ENCODE results near the gene LMO1. TPM values are rescaled to one million over a fixed set of nuclear protein-coding genes. Genes with fewer than 3 reads are reported as not detected.

Gene LMO1
- total and polyA plus RNA-seq, 2 of the 8 experiments (the other 6 are each of a cell fraction or from before 2014, with no cell fraction given), result 0.17 TPM; not detected in 1

DNA sequence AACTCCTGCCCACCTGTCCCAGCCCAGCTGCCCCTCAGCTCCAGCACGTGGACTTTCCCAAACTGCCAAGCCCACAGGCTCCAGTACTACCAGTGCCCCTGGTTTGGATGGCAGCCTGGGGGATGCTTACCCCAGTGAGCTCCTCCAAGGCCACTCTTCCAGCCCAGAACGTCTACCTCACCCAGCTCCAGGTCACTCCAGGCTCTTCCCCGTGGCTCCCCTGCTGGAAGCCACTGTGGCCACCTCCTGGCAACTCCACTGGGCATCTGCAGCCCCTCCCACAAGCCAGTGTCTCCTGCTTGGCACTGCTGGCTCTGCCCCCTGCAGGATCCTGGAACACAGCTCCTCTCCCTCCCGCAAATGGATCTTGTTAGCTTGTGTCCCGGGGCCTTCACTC, 29.3 kb downstream of the LMO1 start:
- no peaks in the 10 kb centered on the region for H3K79me2 ChIP-seq (ENCODE audit: control insufficient read depth in 1 of 2, insufficient read depth in 2 of 2, low read length in 2 of 2)
- TF ChIP-seq RAD21 (IDR thresholded peaks at IDR 0.05 in 1 of 2, conservative IDR thresholded peaks at IDR 0.05 in 1 of 2; ENCODE audit: low read depth in 2 of 2, low read length in 2 of 2) (peak; percentile 8 to 17; a peak in 2 of 4 replicates), CEBPB (IDR thresholded peaks at IDR 0.05; ENCODE audit: low read depth, low read length) (no peak), JUN (IDR thresholded peaks at IDR 0.05; ENCODE audit: low read depth, low read length) (no peak), EP300 (IDR thresholded peaks at IDR 0.05; ENCODE audit: borderline replicate concordance in 1 of 2, low read depth in 2 of 2, low read length in 2 of 2) (no peak)
- TF ChIP-seq, protein P1, sequence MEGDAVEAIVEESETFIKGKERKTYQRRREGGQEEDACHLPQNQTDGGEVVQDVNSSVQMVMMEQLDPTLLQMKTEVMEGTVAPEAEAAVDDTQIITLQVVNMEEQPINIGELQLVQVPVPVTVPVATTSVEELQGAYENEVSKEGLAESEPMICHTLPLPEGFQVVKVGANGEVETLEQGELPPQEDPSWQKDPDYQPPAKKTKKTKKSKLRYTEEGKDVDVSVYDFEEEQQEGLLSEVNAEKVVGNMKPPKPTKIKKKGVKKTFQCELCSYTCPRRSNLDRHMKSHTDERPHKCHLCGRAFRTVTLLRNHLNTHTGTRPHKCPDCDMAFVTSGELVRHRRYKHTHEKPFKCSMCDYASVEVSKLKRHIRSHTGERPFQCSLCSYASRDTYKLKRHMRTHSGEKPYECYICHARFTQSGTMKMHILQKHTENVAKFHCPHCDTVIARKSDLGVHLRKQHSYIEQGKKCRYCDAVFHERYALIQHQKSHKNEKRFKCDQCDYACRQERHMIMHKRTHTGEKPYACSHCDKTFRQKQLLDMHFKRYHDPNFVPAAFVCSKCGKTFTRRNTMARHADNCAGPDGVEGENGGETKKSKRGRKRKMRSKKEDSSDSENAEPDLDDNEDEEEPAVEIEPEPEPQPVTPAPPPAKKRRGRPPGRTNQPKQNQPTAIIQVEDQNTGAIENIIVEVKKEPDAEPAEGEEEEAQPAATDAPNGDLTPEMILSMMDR (IDR thresholded peaks at IDR 0.05; ENCODE audit: control extremely low read depth in 1 of 3, insufficient read depth in 1 of 3, low read depth in 1 of 3, low read length in 3 of 3), result peak; percentile 16 to 41 (median 35); a peak in 3 of 4 replicates
- no peak overlapping the region for H3K9ac ChIP-seq (replicated peaks in 1 of 4; ENCODE audit: extremely low read depth in 1 of 4, low read depth in 3 of 4, low read length in 3 of 4)
- no peaks in the 10 kb centered on the region for H3K36me3 ChIP-seq (ENCODE audit: control insufficient read depth in 2 of 4, insufficient read depth in 4 of 4, low read length in 3 of 4)
- H3K4me3 ChIP-seq (ENCODE audit: extremely low read depth in 1 of 4, insufficient read depth in 2 of 4, low read depth in 3 of 4, low read length in 4 of 4), result no peak overlapping the region
- H2BK20ac ChIP-seq (ENCODE audit: low read length), result no peak overlapping the region
- H3K18ac ChIP-seq (ENCODE audit: extremely low read depth, low read length), result no peak overlapping the region
- no peak overlapping the region for H2BK120ac ChIP-seq (replicated peaks; ENCODE audit: low read depth, low read length)
- no peak overlapping the region for H3K27ac ChIP-seq (ENCODE audit: low read depth, low read length)
- H3K56ac ChIP-seq (replicated peaks; ENCODE audit: insufficient read length, low read depth, low read length), result no peak overlapping the region
- H2BK15ac ChIP-seq (ENCODE audit: low read length), result no peak overlapping the region
- H2BK12ac ChIP-seq (ENCODE audit: low read depth, low read length), result no peak overlapping the region
- no peaks in the 10 kb centered on the region for H3K9me3 ChIP-seq (ENCODE audit: insufficient read depth in 2 of 2, low read depth in 1 of 2, low read length in 1 of 2)
- no peaks in the 10 kb centered on the region for H3K79me1 ChIP-seq (ENCODE audit: low read depth, low read length)
- H3K27me3 ChIP-seq (replicated peaks in 1 of 4; ENCODE audit: control insufficient read depth in 3 of 4, extremely low read depth in 1 of 4, insufficient read depth in 3 of 4, low read length in 3 of 4), result no peaks in the 10 kb centered on the region
- H2AK5ac ChIP-seq (ENCODE audit: low read depth, low read length), result no peak overlapping the region
- peaks cover 0 to 1% of the 10 kb centered on the region in 2 experiments for H4K20me1 ChIP-seq (replicated peaks in 1 of 2; ENCODE audit: control insufficient read depth in 1 of 2, insufficient read depth in 2 of 2, low read length in 2 of 2)
- no peak overlapping the region for H3K4me2 ChIP-seq (ENCODE audit: insufficient read depth in 1 of 2, low read depth in 2 of 2, low read length in 2 of 2)
- ChIA-PET POLR2A (ENCODE audit: partially characterized antibody) (no interaction called here), CTCF (ENCODE audit: partially characterized antibody) (interaction anchor here (1.0 to 9.4 kb wide), 7 partner anchors 8 to 95 kb away, joined by 3 to 177 read pairs (median 5); partner anchors contain the start of gene LMO1)
- H4K8ac ChIP-seq (ENCODE audit: extremely low read depth, insufficient read depth, low read length), result no peak overlapping the region
- DNase-seq (ENCODE audit: low read depth in 1 of 2, low spot score in 2 of 2) (no peak), FAIRE-seq (no peak)
- no peak overlapping the region for H3K23ac ChIP-seq (ENCODE audit: insufficient read length)
- no peak overlapping the region for H3K4ac ChIP-seq (replicated peaks; ENCODE audit: insufficient read length, low read depth, low read length)
- H4K5ac ChIP-seq (ENCODE audit: insufficient read length, low read depth, low read length), result no peak overlapping the region
- H3K4me1 ChIP-seq (replicated peaks in 1 of 4; ENCODE audit: control insufficient read depth in 3 of 4, insufficient read depth in 4 of 4, low read length in 3 of 4), result no peaks in the 10 kb centered on the region; a peak in 3 of 7 replicates
- H2BK5ac ChIP-seq (ENCODE audit: low read depth, low read length), result no peak overlapping the region
- 74% methylated on average over 5 of the region's 5 CpGs; no CpG with 5 or more reads in 1 of the 2 experiments for WGBS, 2 experiments (ENCODE audit: extremely low coverage in 1 of 2, insufficient coverage in 1 of 2, insufficient read length in 1 of 2, insufficient replicate concordance in 2 of 2, low coverage in 1 of 2, low lambda C conversion rate in 2 of 2, missing lambda C conversion rate in 1 of 2)
- no peak overlapping the region for H2AFZ ChIP-seq (ENCODE audit: low read length)
- no peak overlapping the region for H3K14ac ChIP-seq (ENCODE audit: insufficient read length)
- no peaks in the 10 kb centered on the region; the same call in 1 of the 2 replicates for H3K23me2 ChIP-seq (ENCODE audit: low read depth, low read length)
- no peak overlapping the region for H4K91ac ChIP-seq (replicated peaks; ENCODE audit: insufficient read length, low read length)
